ENCODE data around the gene LITAFD.
"Not testable (repeated sequence)": the region's sequence is repeated elsewhere in the genome, so short reads cannot be mapped to it uniquely, and the experiment has no call there.

The LITAFD gene

GRCh38 chr16:8882041-8882617 is at the start of gene LITAFD:
TSS of gene LITAFD (plus strand) at chr16:8882351. CDS start at chr16:8884356, 2,005 bp downstream.
- DNase-seq (ENCODE audit: low read depth, low spot score) = no peak

GRCh38 chr16:8832717-8833105 is 49.4 kb upstream of the LITAFD start:
- DNase-seq (ENCODE audit: low read depth, low spot score) = no peak

- DNase-seq (ENCODE audit: low read depth, low spot score) = not testable (repeated sequence)
Observed at GRCh38 chr16:8836797-8837196, 45.4 kb upstream of the LITAFD start.

GRCh38 chr16:8837594-8837993 is 44.6 kb upstream of the LITAFD start:
- DNase-seq (ENCODE audit: low read depth, low spot score) = not testable (repeated sequence)

GRCh38 chr16:8842016-8842415 is 40.1 kb upstream of the LITAFD start:
- not testable (repeated sequence) for DNase-seq (ENCODE audit: low read depth, low spot score)

GRCh38 chr16:8843296-8843695 is 38.9 kb upstream of the LITAFD start:
- DNase-seq (ENCODE audit: low read depth, low spot score) = not testable (repeated sequence)

- DNase-seq (ENCODE audit: low read depth, low spot score) = no peak
Observed at GRCh38 chr16:8845699-8846298, 36.4 kb upstream of the LITAFD start.

GRCh38 chr16:8846401-8846932 is 35.7 kb upstream of the LITAFD start:
- DNase-seq (ENCODE audit: low read depth, low spot score) = no peak

GRCh38 chr16:8847145-8847544 is 35.0 kb upstream of the LITAFD start:
- DNase-seq (ENCODE audit: low read depth, low spot score) = no peak

- DNase-seq (ENCODE audit: low read depth, low spot score) = no peak
Observed at GRCh38 chr16:8847623-8848022, 34.5 kb upstream of the LITAFD start.

- DNase-seq (ENCODE audit: low read depth, low spot score) = no peak
Observed at GRCh38 chr16:8848231-8848938, 33.8 kb upstream of the LITAFD start.

- no peak for DNase-seq (ENCODE audit: low read depth, low spot score)
Observed at GRCh38 chr16:8848939-8849391, 33.2 kb upstream of the LITAFD start.

GRCh38 chr16:8849411-8850011 is 32.6 kb upstream of the LITAFD start:
- DNase-seq (ENCODE audit: low read depth, low spot score) = no peak

- DNase-seq (ENCODE audit: low read depth, low spot score) = no peak
Observed at GRCh38 chr16:8850279-8850885, 31.8 kb upstream of the LITAFD start.

- DNase-seq (ENCODE audit: low read depth, low spot score) = no peak
Observed at GRCh38 chr16:8851761-8852403, 30.3 kb upstream of the LITAFD start.

- DNase-seq (ENCODE audit: low read depth, low spot score) = no peak
Observed at GRCh38 chr16:8852534-8852933, 29.6 kb upstream of the LITAFD start.

GRCh38 chr16:8853150-8853549 is 29.0 kb upstream of the LITAFD start:
- DNase-seq (ENCODE audit: low read depth, low spot score) = no peak

GRCh38 chr16:8853611-8854010 is 28.5 kb upstream of the LITAFD start:
- no peak for DNase-seq (ENCODE audit: low read depth, low spot score)

GRCh38 chr16:8854298-8854948 is 27.7 kb upstream of the LITAFD start:
- DNase-seq (ENCODE audit: low read depth, low spot score) = no peak

GRCh38 chr16:8855051-8855786 is 26.9 kb upstream of the LITAFD start:
- no peak for DNase-seq (ENCODE audit: low read depth, low spot score)
